Fibroblast of villous mesenchyme (primary cell): ENCODE data around the gene KRT73. TPM values are rescaled to one million over a fixed set of nuclear protein-coding genes. Genes with fewer than 3 reads are reported as not detected.

ENCODE experiments used
- DNase-seq: peaks from one replicate; pipeline ENCODE4 v3.0.0-alpha.2; 2010; ENCODE audit warnings: low read depth
- H3K4me3 ChIP-seq: 2 replicates; pipeline ENCODE4 v1.5.1; 2011; ENCODE audit warnings: low read depth, mild to moderate bottlenecking, low read length
- total RNA-seq: library from RNA; depleted of rRNA; stranded (reverse); fragments of >200 nt; gene quantifications from 2 replicates; pipeline ENCODE4 v1.2.3, GENCODE V29; 2012
- TF ChIP-seq, protein P1 (sequence below): IDR thresholded peaks from 2 replicates; pipeline ENCODE4 v1.5.1; 2012; ENCODE audit warnings: low read depth, mild to moderate bottlenecking, low read length; ENCODE audit not compliant: insufficient read depth

KRT73 gene
- total RNA-seq, 1 donor, result not detected

DNA sequence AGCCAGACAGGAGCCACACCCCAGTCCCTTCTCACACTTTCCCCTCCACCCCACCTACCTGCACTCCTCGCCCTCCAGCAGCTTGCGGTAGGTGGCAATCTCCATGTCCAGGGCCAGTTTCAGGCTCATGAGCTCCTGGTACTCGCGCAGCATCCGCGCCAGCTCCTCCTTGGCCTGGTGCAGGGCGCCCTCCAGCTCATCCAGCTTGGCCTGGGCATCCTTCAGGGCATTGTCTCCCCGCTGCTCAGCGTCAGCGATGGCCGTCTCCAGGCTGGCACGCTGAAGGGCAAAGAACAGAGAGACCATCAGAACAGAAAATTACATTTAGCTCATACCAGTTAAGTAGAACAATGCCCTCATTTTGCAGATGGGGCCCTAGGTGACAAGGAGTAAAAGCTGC lies 50.2 kb downstream of the KRT73 start:
- DNase-seq, result no peak
- no peak overlapping the region for H3K4me3 ChIP-seq
- TF ChIP-seq, protein P1, sequence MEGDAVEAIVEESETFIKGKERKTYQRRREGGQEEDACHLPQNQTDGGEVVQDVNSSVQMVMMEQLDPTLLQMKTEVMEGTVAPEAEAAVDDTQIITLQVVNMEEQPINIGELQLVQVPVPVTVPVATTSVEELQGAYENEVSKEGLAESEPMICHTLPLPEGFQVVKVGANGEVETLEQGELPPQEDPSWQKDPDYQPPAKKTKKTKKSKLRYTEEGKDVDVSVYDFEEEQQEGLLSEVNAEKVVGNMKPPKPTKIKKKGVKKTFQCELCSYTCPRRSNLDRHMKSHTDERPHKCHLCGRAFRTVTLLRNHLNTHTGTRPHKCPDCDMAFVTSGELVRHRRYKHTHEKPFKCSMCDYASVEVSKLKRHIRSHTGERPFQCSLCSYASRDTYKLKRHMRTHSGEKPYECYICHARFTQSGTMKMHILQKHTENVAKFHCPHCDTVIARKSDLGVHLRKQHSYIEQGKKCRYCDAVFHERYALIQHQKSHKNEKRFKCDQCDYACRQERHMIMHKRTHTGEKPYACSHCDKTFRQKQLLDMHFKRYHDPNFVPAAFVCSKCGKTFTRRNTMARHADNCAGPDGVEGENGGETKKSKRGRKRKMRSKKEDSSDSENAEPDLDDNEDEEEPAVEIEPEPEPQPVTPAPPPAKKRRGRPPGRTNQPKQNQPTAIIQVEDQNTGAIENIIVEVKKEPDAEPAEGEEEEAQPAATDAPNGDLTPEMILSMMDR, result no peak

DNA sequence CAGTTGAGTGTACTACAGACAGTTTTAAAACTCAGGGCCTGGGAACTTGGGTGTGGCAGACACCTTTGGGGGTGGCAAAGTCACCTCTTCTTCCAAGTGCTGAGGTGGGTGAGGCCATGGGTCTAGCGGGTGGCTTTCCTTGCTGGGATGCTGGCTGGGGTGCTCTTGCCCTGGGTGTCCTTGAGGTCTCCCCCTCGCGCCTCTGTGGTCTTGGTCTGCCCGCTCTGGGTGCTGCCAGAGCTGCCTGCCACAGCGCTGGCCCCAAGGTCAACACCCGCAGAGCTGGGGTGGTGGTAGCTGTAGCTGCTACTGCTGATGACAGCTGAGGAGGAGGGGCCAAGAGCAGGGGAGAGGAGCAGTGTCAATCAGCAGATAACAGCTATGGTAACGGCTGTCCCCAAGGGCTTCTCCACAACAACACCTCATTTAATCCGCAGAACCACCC lies 51.5 kb downstream of the KRT73 start:
- TF ChIP-seq, protein P1, result no peak
- no peak overlapping the region for H3K4me3 ChIP-seq
- no peak for DNase-seq

- no peak for DNase-seq
- TF ChIP-seq, protein P1, result no peak
- H3K4me3 ChIP-seq, result no peak overlapping the region
Observed at GRCh38 chr12:52564582-52564981, 53.8 kb downstream of the KRT73 start.

DNA sequence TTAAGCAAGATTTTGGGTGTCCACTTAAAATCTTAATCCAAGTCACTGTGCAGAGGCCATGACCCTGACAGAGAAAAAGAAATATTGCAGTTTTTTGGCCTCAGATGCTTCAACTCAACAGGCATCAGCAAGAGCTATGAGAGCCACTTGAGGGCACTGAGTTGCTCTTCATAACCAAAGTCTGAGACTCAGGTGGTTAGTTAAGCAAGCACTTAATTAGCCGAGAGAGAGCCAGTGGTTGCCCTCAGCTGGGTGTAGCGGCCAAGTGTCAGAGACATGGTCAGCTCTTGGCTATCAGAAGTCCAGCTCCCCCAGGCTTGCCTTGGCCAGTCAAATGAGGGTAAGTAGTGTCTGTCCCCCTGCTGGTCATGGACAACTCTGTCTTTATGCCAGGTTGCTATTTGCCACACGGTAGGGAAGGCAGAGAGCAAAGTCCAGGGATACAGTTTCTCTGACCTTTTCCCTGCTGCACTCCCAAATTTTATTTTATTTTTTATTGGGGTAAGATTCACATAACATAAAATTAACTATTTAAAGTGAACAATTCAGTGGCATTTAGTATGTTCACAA lies 56.4 kb downstream of the KRT73 start:
- H3K4me3 ChIP-seq, result no peak overlapping the region
- TF ChIP-seq, protein P1, result peak; percentile 34
- DNase-seq, result peak; percentile 1

- TF ChIP-seq, protein P1, result no peak
- H3K4me3 ChIP-seq, result no peak overlapping the region
- no peak for DNase-seq
Observed at GRCh38 chr12:52559979-52560378, 58.4 kb downstream of the KRT73 start.

- DNase-seq, result no peak
- H3K4me3 ChIP-seq, result no peak overlapping the region
- TF ChIP-seq, protein P1, result no peak
Observed at GRCh38 chr12:52558781-52559445, 59.4 kb downstream of the KRT73 start.

Other genes starting within 250 kb of the KRT73 start
- not detected in 2 replicates for gene KRT84, start 232.9 kb downstream of the KRT73 start, total RNA-seq
- not detected in 2 replicates for gene KRT82, start 212.2 kb downstream of the KRT73 start, total RNA-seq
- gene KRT75, start 184.2 kb downstream of the KRT73 start, total RNA-seq, result not detected in 2 replicates
- gene KRT6B, start 166.4 kb downstream of the KRT73 start, total RNA-seq, result not detected in 2 replicates
- gene KRT6C, start 144.8 kb downstream of the KRT73 start, total RNA-seq, result not detected in 2 replicates
- not detected in 2 replicates for gene KRT6A, start 125.3 kb downstream of the KRT73 start, total RNA-seq
- gene KRT5, start 98.2 kb downstream of the KRT73 start, total RNA-seq, result under 0.01 and 0.32 TPM in 2 replicates
- gene KRT71, start 65.4 kb downstream of the KRT73 start, total RNA-seq, result not detected in 2 replicates
- gene KRT74, start 44.7 kb downstream of the KRT73 start, total RNA-seq, result not detected in 2 replicates
- not detected in 2 replicates for gene KRT72, start 17.1 kb downstream of the KRT73 start, total RNA-seq
- gene KRT2, start 33.7 kb upstream of the KRT73 start, total RNA-seq, result not detected in 2 replicates
- gene KRT1, start 61.8 kb upstream of the KRT73 start, total RNA-seq, result not detected in 2 replicates
- gene KRT77, start 85.0 kb upstream of the KRT73 start, total RNA-seq, result not detected in 2 replicates
- gene KRT76, start 158.8 kb upstream of the KRT73 start, total RNA-seq, result not detected in 2 replicates
- not detected in 2 replicates for gene KRT3, start 177.6 kb upstream of the KRT73 start, total RNA-seq
- gene KRT4, start 195.6 kb upstream of the KRT73 start, total RNA-seq, result not detected in 2 replicates
- not detected in 2 replicates for gene KRT79, start 215.8 kb upstream of the KRT73 start, total RNA-seq
- not detected in 2 replicates for gene KRT78, start 230.4 kb upstream of the KRT73 start, total RNA-seq